HL-60 (cell line): ENCODE measurements around the gene EGFR.

Experiments used
- DNase-seq, 2 experiments: peaks; one replicate each; pipeline ENCODE4 v3.0.0-alpha.2; 2010 to 2020; ENCODE audit warnings: low read depth in 1 of 2, low spot score in 1 of 2
- H3K27ac ChIP-seq: fragments of 250-450 bp; sonication (Bioruptor Pico); replicated peaks from 2 replicates; pipeline ENCODE4 v1.5.1; 2020; ENCODE audit warnings: mild to moderate bottlenecking, moderate library complexity
- H3K27me3 ChIP-seq: fragments of 250-450 bp; sonication (Bioruptor Pico); 2 replicates; pipeline ENCODE4 v1.5.1; 2021; ENCODE audit warnings: mild to moderate bottlenecking, moderate library complexity; ENCODE audit not compliant: insufficient read depth, poor library complexity, severe bottlenecking
- H3K4me3 ChIP-seq: replicated peaks from 2 replicates; pipeline ENCODE4 v1.5.1; 2011; ENCODE audit warnings: mild to moderate bottlenecking, control low read depth, low read length; ENCODE audit not compliant: insufficient read depth
- CTCF ChIP-seq: IDR thresholded peaks from one replicate; pipeline ENCODE4 v1.5.1; 2011; ENCODE audit warnings: low read length, control low read depth, inconsistent platforms; ENCODE audit not compliant: insufficient read depth
- GABPA ChIP-seq: IDR thresholded peaks from 2 replicates; pipeline ENCODE4 v1.6.1; 2012; ENCODE audit warnings: low read depth
- POLR2AphosphoS5 ChIP-seq: IDR thresholded peaks from 2 replicates; pipeline ENCODE4 v1.6.1; 2012; ENCODE audit warnings: low read depth
- REST ChIP-seq: IDR thresholded peaks from 2 replicates; pipeline ENCODE4 v1.6.1; 2012; ENCODE audit warnings: low read depth; ENCODE audit not compliant: insufficient replicate concordance
- SPI1 ChIP-seq: IDR thresholded peaks from 2 replicates; pipeline ENCODE4 v1.6.1; 2012; ENCODE audit warnings: low read depth, mild to moderate bottlenecking, borderline replicate concordance

Gene EGFR

GRCh38 chr7:55156919-55157763 is 138.3 kb downstream of the EGFR start:
- no peak overlapping the region for H3K4me3 ChIP-seq
- no peaks in the 10 kb centered on the region for H3K27me3 ChIP-seq
- no peak for TF ChIP-seq CTCF
- TF ChIP-seq REST: no peak
- TF ChIP-seq GABPA: no peak
- no peak for TF ChIP-seq POLR2AphosphoS5
- TF ChIP-seq SPI1: no peak
- no peak overlapping the region for H3K27ac ChIP-seq
- no peak for DNase-seq

GRCh38 chr7:55157764-55158105 is 138.9 kb downstream of the EGFR start:
- TF ChIP-seq SPI1 (no peak), POLR2AphosphoS5 (no peak), REST (no peak), GABPA (no peak), CTCF (no peak)
- Histone ChIP-seq H3K27ac (no peak overlapping the region), H3K4me3 (no peak overlapping the region), H3K27me3 (no peaks in the 10 kb centered on the region)
- no peak for DNase-seq

- TF ChIP-seq POLR2AphosphoS5 (no peak), REST (no peak), GABPA (no peak), SPI1 (no peak), CTCF (no peak)
- DNase-seq: no peak
- Histone ChIP-seq H3K4me3 (no peak overlapping the region), H3K27me3 (no peaks in the 10 kb centered on the region), H3K27ac (no peak overlapping the region)
Observed at GRCh38 chr7:55158541-55159382, 139.9 kb downstream of the EGFR start.
